ENCODE data around the gene PLEKHM3.
"Not testable (repeated sequence)": the region's sequence is repeated elsewhere in the genome, so short reads cannot be mapped to it uniquely, and the experiment has no call there.

Gene PLEKHM3

DNA sequence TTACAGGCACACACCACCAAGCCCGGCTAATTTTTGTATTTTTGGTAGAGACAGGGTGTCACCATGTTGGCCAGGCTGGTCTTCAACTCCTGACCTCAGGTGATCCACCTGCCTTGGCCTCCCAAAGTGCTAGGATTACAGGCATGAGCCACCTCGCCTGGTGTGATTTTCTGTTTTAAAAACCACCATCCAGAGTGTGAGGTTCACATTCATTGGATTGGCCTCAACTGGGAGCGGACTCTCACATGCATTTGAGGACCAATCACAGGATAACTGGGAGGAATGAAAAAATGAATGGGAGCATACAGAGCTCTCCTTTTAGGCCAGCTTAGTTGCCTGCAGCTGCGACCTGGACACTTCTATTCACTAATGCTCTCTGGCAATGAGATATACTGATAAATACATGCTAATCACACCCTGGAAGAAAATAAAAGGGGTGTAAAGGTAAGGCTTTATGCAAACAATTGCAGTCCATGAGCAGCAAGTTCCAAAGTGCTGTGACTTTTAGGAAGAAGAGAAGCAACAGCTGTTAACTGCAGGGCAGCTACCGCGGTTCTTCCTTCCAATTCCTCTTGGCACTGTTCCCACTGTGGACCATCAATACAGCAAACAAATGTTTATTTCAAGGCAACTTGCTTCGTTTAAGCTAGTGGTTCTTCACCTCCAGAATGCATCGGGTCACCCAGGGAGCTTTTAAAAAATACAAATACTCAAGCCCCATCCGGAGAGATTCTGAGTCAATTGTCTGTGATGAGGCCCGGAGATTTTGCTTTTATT lies 206.1 kb downstream of the PLEKHM3 start:
- DNase-seq = peak; percentile 13

DNA sequence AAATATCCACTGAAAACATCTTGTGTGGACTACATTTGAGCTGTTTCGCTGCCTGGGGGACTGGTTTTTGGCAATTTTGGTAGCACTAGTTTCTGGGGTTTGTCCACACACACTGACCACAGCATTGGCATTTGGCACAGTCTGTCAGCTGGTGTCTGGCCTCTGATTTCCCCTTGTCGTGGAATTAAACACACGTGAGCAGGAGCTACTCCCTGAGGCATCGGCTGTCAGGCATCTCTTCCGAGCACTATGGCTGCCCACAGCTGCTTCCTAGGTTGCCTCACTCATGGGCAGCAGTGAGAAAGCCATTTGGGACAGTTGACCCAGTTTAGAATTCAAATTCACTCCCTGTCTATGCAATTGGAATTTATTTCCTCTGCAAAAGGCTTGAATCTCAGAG lies 208.8 kb downstream of the PLEKHM3 start:
- DNase-seq = peak; percentile 9

DNA sequence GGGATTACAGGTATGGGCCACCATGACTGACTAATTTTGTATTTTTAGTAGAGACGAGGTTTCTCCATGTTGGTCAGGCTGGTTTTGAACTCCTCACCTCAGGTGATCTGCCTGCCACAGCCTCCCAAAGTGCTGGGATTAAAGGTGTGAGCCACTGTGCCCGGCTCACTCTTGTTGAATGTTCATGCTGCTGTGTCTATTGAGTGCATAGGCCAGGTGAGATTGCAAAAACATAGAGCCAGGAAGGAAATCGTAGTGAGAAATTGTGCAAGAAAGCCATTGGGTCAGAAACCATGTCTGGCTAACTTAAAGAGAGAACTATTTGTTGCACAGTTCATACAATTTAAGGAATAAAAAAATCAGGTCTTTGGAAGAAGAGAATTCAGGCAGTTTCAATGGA lies 210.1 kb downstream of the PLEKHM3 start:
- no peak for DNase-seq

DNA sequence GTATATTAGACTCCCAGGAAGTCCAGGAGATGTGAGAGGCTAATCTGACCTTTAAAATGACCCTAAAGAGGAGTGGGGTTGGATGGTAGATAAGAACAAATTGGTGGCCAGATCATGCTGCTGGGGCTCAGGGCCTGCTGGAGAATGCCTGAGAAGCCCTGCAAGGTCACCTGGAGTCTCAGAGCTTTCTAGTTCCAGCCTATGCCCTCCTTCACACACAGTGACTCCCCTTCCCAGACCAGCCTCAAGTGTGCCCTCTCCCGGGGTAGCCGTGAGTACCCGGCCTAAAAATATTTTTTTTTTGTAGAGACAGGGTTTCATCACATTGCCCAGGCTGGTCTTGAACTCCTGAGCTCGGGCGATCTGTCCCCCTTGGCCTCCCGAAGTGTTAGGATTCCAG lies 211.4 kb downstream of the PLEKHM3 start:
- DNase-seq = no peak

DNA sequence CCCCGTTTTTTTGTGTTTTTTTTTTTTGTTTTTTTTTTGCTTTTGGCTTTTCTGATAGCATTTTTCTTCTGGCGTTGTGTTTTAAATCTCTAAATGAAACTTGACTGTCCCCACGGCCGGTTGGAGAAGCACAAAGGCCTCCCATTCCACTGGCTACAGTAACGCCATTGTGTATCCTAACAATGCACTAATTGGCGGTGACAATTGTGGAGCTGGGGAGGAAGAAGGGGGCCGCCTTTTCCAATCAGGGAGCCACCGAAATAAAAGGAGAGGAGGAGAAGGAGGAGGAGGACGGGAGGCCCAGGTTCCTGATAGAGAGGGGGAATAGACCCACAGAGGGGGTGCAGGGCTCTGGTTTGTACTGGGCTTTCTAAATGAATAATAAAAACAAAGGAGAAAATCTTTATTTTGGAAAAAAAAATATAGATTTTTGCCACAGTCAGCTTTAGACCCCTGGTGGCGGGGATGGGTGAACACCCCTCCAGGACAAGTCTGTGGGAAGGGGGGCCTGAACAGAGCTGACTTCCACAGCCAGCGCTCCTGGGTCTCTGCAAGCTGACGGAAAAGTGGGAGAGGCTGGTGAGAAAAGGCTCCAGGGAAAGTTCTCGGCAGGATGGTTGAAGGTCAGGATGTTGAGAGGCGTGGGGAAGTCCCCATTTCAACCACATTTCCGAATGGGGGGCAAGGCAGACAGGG lies 212.0 kb downstream of the PLEKHM3 start:
- DNase-seq = no peak

DNA sequence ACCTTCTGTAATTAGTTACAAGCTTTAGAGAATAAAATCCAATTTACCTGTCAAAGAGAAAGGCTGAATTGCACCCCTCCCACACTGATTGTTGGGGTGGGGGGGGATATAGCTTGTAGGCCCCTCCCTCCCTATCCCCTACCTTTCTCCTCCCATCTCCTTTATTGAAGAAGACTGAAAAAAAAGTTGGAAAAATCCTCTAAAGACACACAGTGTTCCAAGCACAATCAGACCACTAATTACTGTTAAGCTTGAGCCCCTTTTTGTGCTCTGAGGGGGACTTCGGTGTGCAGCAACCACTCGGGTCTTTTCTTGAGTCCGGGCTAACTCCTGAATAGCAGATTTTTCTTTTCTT lies 212.6 kb downstream of the PLEKHM3 start:
- no peak for DNase-seq

DNA sequence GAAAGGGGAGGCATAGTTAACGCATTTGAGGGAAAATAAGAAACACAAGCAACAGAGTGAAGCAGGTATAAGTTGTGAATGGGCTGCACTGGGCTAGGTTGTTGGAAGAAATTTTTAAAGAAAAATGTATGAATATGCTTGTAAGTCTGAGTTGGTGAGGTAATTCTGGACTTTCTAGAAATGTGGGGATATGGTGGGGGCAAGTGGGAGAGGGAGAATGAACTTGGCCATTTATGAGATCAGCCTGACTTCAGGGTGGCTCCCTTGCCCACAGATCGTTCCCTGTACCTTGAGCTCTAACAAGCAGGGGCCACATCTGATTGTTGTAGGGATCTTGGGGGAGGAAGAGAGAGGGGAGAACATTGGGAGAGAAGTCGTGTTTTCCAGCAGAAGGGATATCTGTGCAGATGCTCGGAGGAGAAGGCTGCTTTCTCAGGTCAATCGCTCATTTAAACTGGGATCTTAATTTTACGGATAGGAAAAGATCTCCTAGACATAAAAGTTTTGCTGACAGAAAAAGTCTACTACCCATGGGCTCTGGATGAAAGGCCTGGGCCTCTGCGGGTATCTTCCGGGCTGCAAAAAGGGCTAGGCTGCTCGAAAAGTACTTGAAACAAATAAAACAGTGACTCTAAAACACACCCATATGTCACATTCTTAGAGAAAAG lies 213.1 kb downstream of the PLEKHM3 start:
- DNase-seq = no peak

DNA sequence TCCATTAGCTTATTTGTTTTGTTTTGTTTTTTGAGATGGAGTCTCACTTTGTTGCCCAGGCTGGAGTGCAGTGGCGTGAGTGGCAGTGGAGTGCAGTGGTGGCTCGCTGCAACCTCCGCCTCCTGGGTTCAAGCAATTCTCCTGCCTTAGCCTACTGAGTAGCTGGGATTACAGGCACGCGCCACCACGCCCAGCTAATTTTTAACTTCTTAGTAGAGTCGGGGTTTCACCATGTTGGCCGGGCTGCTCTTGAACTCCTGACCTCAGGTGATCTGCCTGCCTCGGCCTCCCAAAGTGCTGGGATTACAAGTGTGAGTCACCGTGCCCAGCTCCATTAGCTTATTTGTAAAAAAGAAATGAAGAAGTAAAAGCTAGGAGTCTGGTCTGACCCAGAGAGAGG lies 213.7 kb downstream of the PLEKHM3 start:
- DNase-seq = not testable (repeated sequence)

DNA sequence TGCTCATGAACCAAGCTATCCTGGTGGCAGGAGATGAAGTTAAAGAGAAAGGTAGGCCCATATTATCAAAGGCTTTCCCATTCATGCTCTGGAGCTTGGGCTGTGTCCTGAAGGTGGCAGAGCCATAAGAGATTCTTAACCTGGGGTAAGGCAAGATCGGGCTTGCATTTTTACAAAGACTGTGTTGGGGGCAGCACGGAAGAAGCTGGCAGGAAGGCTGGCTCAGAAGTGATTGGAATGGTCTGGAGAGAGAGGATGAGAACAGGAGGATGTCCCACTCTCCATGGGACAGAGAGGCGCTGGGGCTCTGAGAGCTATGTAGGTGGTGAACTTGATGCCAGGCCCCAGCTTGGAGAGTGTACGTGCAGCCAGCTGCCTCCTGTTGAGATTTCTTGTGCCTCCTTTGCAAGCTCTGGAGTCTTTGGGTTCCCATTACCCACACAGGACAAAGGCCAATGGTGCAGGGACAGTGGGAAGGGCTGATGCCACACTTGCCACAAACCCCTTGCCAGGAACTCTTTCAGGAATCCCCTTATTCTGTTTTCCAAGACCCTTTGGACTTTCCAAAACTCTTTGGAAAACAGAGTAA lies 215.0 kb downstream of the PLEKHM3 start:
- DNase-seq = no peak

DNA sequence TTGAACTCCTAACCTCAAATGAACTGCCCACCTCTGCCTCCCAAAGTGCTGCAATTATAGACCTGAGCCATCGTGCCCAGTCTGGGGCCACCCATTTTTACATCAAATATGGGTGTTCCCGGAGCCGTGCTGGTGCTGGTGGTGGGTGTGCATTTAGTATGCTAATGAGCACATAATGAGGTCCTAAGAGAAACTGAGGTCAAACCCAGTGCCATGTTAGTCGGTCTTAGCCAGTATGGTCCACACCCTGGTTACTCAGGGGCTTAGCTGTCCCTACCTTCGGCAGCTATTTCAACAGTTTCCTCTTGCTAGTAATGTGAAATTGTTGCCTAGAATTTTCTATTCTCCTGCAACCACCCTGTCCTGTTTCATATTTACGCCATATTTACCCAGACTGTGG lies 217.2 kb downstream of the PLEKHM3 start:
- no peak for DNase-seq

DNA sequence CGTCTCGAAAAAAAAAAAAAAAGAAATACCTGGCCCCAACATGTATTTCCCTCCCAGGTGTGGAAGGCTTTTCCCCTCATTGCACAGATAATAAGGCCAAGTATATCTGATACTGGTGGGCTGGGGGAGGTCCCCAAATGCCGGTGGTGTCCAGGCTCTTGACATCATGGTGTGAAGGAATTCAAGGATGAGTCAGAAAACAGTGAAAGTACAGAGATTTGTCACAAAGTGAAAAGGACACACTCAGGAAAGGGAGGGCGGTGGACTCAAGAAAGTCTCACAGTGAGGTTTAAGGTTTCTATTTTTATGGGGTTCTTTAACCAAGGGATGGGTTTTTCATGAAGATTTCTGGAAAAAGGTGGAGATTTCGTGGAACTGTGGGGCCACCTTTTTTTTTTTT lies 217.8 kb downstream of the PLEKHM3 start:
- no peak for DNase-seq

DNA sequence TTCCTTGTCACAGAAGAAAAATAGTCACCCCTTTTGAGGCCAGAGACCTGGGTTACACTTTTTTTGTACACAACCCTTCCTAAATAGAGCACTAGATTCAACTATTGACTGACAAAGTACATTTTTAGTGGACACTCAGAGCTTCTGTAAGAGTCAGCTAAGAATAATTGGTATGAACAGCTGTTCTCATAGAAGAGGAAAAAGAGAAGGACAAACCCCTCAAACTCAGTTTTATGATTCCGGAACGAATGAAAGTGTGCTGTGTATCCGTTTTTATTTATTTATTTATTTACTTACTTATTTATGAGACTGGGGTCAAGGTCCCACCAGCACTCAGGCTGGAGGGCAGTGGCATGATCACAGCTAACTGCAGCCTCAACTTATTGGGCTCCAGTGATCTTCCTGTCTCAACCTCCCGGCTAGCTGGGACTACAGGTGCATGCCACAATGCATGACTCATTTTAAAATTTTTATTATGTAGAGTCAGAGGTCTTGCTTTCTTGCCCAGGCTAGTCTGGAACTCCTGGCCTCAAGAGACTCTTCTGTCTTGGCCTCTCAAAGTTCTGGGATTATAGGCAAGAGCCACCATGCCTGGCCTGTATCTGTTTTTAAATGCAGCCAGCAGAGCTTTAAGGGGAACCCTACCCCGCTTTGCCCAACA lies 219.6 kb downstream of the PLEKHM3 start:
- DNase-seq = no peak

DNA sequence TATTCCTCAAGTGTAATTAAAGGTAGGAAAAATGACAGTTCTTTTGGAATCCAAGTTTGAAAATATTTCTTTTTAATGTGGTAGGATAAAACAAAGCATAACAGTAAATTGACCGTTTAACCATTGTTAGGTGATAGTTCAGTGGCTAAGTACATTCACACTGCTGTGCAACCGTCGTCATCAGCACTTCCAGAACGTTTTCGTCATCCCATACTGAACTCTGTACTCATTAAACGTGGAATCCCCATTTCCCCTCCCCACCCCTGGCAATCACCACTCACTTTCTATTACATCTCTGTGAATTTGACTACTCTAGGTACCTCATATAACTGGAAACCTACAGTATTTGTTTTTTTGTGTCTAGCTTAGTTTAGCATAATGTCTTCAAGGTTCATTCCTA lies 222.7 kb downstream of the PLEKHM3 start:
- no peak for DNase-seq

DNA sequence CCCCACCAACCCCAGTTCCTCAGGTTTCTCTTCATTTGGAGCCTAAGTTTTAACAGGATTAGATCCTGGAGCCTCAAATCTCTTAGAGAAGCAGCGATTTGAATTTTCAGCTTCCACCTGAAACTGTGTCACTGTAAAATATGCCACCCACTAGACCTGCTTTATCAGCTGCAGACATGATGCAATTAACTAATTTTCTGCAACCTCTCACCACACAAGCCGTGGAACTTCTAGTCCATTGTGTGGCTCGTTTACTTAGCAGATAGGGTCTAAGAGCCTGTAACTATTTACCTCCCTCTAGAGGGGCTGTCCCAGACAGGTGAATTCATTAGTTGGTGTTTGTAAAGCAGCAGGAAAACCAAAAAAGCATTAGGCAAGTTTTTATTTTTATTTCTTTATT lies 224.1 kb downstream of the PLEKHM3 start:
- no peak for DNase-seq

DNA sequence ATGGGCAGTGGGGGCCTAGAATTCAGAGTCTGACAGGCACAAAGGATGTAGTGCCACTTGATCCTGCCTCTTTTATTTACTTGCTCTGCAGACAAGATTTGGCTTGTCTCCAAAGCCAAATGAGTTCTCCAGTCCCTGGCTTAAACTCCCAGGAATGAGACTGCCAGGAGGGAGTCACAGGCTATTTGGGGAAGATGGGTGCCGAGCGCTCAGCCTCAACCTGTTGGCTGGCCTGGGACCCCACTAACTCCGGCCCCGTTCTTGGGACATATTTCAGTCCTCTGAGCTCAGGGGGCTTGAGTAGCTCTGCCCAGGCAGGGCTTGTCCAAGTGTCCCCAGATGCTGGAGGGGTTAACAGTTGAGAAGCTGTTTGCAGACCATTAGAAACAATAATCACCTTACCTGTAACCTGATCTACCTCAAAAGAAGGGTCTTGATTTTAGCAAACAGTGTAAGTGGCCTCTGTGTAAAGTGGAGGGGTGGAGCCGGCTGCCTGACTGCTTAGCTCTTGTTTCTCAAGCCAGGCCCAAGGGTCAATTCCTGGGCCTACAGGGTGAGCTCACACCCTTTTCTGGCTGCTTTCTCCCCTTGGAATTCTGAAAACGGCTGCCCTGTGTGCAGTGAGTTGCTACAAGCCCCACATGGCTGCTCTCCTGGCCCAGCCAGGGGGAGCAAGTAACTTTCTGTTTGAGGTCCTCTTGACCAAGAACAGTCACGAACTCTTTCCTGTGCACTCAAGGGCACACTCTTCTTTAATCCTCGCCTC lies 228.6 kb downstream of the PLEKHM3 start:
- no peak for DNase-seq

DNA sequence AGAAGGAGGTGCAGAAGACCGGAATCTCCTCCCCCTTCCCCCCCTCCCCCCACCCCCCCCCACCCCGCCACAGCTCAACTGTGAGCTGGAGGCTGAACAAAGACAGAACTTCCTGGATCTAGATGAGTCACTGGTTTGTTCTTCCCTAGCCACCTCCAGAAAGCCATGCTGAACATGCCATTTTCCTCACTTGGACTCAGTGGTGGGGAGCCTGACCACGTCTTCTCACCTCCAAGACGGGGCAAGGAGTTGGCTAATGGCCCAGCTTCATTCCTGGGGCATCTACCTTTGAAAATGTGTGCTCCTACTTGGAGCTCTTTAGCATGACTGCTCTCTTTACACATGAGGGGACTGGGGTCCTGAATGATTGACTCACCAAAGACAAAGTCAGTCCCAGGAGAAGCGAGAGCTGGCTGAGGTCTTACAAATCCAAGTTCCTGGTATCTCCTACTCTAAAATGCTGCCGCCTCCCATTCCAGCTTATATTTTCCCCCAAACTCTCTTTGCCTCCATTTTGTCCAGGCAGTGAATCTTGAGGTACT lies 233.0 kb downstream of the PLEKHM3 start:
- no peak for DNase-seq

DNA sequence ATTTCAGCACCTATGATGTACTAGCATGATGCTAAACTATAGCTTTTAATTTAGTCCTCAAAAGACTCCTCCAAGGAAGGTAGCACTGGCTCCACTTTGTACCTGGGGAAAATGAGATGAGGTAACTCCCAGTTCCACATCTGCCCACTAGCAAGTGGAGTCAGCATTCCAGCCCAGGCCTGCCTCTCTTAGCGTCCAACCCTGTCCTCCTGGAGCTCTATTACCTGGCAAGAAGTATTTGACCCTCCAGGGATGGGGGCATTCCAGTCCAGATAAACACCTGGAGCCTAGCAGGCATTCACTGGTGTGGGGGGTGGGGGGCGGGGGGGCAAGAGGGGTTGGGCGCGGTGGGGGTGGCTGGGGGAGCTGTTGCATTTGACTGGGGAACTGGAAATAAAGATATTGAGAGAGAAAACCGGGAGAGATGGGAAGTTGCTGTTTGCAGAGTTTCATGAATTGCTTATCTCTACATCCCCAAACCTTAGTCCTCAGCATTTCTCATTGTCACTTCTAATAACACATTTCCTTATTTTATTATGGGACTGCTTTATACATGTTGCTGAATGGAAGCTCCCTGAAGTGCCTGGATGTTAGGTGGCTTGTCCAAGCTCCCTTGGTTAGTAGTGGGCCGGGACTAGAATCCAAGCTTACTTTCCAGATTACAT lies 233.6 kb downstream of the PLEKHM3 start:
- DNase-seq = no peak

DNA sequence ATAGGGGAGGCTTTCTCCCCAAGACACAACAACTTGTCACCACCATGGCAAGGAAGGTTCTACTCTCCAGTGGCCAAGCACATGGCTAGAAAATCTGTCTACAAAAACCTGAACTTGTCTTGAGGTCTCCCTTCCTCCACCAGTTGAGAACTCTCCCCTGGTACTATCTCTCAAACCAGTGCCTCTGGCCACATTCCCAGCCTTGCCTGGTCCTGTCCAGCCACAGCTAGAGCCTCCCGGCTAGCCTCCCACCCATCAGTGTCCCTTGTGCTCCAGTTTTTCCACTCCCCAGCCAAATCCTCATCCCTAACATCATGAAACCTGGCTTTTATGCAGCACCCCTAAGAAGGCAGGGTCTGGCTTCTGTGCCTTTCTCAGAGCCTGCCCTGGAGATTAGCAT lies 234.4 kb downstream of the PLEKHM3 start:
- no peak for DNase-seq

DNA sequence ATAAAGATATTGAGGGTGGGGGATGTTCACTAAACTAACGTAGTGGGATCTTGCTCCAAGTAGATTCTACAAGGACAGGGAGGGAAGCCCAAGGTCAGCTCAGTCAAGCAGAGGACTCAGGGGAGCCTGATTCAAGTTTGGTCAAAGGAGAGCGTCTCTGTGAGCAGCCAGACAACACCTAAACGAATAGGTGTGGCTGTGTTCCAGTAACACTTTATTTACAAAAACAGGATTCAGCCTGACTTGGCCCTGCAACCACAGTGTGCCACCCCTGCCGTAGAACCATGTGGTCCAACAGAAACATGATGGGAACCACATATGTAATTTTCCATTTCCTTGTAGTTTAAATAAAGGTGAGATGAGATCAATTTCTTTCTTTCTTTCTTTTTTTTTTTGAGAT lies 237.5 kb downstream of the PLEKHM3 start:
- DNase-seq = no peak

DNA sequence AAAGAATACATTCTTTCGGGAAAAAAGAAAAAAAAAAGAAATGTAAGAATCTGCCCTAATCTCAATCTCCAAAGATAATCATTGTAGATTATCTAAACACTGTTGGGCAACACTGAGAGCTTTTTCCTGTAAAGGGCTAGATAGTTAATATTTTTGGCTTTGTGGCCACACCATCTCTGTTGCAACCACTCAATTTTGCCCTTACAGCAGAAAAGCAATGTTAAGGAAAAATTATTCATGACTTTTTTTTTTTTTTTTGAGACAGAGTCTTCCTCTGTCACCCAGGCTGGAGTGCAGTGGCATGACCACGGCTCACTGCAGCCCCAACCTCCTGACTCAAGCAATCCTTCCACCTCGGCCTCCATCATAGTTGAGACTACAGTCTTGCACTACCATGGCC lies 238.3 kb downstream of the PLEKHM3 start:
- DNase-seq = no peak

DNA sequence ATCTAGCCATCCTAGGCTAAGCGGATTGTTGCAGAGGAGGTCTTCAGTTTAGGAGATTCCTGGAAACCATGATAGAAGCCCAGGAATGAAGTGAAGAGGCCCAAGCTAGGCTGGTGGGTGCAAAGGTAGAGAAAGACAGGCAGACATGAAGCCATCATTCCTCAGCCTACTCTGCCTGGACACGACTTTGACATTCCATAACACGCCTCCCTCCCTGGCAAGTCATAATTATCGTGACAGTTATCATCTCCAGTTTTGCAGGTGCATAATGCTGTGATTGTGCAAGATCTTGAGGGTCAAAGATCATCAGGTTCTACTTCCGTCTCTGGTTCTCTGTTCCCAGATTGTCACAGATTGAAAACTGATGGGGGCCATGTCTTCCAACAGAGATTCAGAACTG lies 240.4 kb downstream of the PLEKHM3 start:
- no peak for DNase-seq

DNA sequence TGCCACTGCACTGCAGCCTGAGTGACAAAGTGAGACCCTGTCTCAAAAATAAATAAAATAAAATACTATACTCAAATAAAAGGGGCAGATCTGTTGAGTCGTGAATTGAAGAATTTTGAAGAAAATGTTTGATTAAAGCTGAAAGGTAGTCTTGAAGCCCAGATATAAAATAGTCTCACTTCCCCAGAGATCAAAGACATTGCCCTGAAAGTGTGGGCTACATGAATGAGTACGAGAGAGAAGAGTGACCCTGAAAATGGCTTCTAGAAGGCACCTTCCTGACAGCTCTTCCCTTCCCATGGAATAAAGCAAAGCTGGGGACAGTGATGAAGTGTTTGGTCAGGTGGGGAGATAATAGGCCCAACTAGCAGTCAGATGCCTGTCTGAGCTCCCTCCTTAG lies 241.8 kb downstream of the PLEKHM3 start:
- no peak for DNase-seq
